ENCODE measurements around the gene TPM2.
"Not testable (repeated sequence)": the region's sequence is repeated elsewhere in the genome, so short reads cannot be mapped to it uniquely, and the experiment has no call there.

The TPM2 gene

GRCh38 chr9:35652829-35653209, 36.9 kb downstream of the TPM2 start:
- TF ChIP-seq PAX5 (IDR thresholded peaks at IDR 0.05; ENCODE audit: insufficient read depth, low read length, severe bottlenecking) (no peak), SPI1 (IDR thresholded peaks at IDR 0.05; ENCODE audit: low read depth, low read length) (no peak), POLR2A (IDR thresholded peaks at IDR 0.05; ENCODE audit: low read depth, low read length) (no peak), POLR2AphosphoS5 (IDR thresholded peaks at IDR 0.05; ENCODE audit: low read depth, low read length) (no peak), POU2F2 (IDR thresholded peaks at IDR 0.05; ENCODE audit: low read depth, low read length) (no peak), TAF1 (IDR thresholded peaks at IDR 0.05; ENCODE audit: low read depth, low read length) (no peak)
- DNase-seq (ENCODE audit: insufficient read length, low spot score), result no peak
- FAIRE-seq, result no peak

GRCh38 chr9:35651956-35652828, 37.5 kb downstream of the TPM2 start:
- TF ChIP-seq POU2F2 (IDR thresholded peaks at IDR 0.05; ENCODE audit: low read depth, low read length), result no peak
- no peak for TF ChIP-seq SPI1 (IDR thresholded peaks at IDR 0.05; ENCODE audit: low read depth, low read length)
- no peak for TF ChIP-seq POLR2AphosphoS5 (IDR thresholded peaks at IDR 0.05; ENCODE audit: low read depth, low read length)
- TF ChIP-seq POLR2A (IDR thresholded peaks at IDR 0.05; ENCODE audit: low read depth, low read length), result no peak
- no peak for DNase-seq (ENCODE audit: insufficient read length, low spot score)
- FAIRE-seq, result no peak

- FAIRE-seq (peak; percentile 74), DNase-seq (ENCODE audit: insufficient read length, low spot score) (no peak)
- TF ChIP-seq SPI1 (IDR thresholded peaks at IDR 0.05; ENCODE audit: low read depth, low read length) (no peak), POU2F2 (IDR thresholded peaks at IDR 0.05; ENCODE audit: low read depth, low read length) (no peak), POLR2AphosphoS5 (IDR thresholded peaks at IDR 0.05; ENCODE audit: low read depth, low read length) (no peak), PAX5 (IDR thresholded peaks at IDR 0.05; ENCODE audit: insufficient read depth, low read length, severe bottlenecking) (no peak), TAF1 (IDR thresholded peaks at IDR 0.05; ENCODE audit: low read depth, low read length) (no peak), POLR2A (IDR thresholded peaks at IDR 0.05; ENCODE audit: low read depth, low read length) (no peak; the same call in 1 of the 2 replicates)
Measured at GRCh38 chr9:35650341-35651158, 39.2 kb downstream of the TPM2 start, which contains the start of gene SIT1. Gene SIT1 (minus strand): TSS chr9:35650931. CDS start chr9:35650853, 78 bp downstream.

GRCh38 chr9:35649431-35650340, 40.0 kb downstream of the TPM2 start:
- FAIRE-seq, result peak; percentile 20
- no peak for DNase-seq (ENCODE audit: insufficient read length, low spot score)
- TF ChIP-seq POU2F2 (IDR thresholded peaks at IDR 0.05; ENCODE audit: low read depth, low read length), result 0 out of 2 replicates have a peak, but pooled peaks have one; percentile 28
- TF ChIP-seq POLR2A (IDR thresholded peaks at IDR 0.05; ENCODE audit: low read depth, low read length), result peak; percentile 52
- peak; percentile 48; the same call in 1 of the 2 replicates for TF ChIP-seq TAF1 (IDR thresholded peaks at IDR 0.05; ENCODE audit: low read depth, low read length)
- no peak for TF ChIP-seq PAX5 (IDR thresholded peaks at IDR 0.05; ENCODE audit: insufficient read depth, low read length, severe bottlenecking)
- TF ChIP-seq POLR2AphosphoS5 (IDR thresholded peaks at IDR 0.05; ENCODE audit: low read depth, low read length), result peak; percentile 41; the same call in 1 of the 2 replicates
- TF ChIP-seq SPI1 (IDR thresholded peaks at IDR 0.05; ENCODE audit: low read depth, low read length), result peak; percentile 88

- peak; percentile 85 for DNase-seq (ENCODE audit: insufficient read length, low spot score)
- FAIRE-seq, result peak; percentile 97
- TF ChIP-seq POLR2AphosphoS5 (IDR thresholded peaks at IDR 0.05; ENCODE audit: low read depth, low read length) (peak; percentile 52; the same call in 1 of the 2 replicates), POLR2A (IDR thresholded peaks at IDR 0.05; ENCODE audit: low read depth, low read length) (0 out of 2 replicates have a peak, but pooled peaks have one; percentile 37), POU2F2 (IDR thresholded peaks at IDR 0.05; ENCODE audit: low read depth, low read length) (peak; percentile 68; the same call in 1 of the 2 replicates), PAX5 (IDR thresholded peaks at IDR 0.05; ENCODE audit: insufficient read depth, low read length, severe bottlenecking) (no peak)
Measured at GRCh38 chr9:35646533-35647265, 43.0 kb downstream of the TPM2 start.

GRCh38 chr9:35646153-35646532, 43.6 kb downstream of the TPM2 start:
- no peak for DNase-seq (ENCODE audit: insufficient read length, low spot score)
- TF ChIP-seq POLR2A (IDR thresholded peaks at IDR 0.05; ENCODE audit: low read depth, low read length) (no peak), POLR2AphosphoS5 (IDR thresholded peaks at IDR 0.05; ENCODE audit: low read depth, low read length) (no peak), POU2F2 (IDR thresholded peaks at IDR 0.05; ENCODE audit: low read depth, low read length) (no peak), PAX5 (IDR thresholded peaks at IDR 0.05; ENCODE audit: insufficient read depth, low read length, severe bottlenecking) (no peak), TAF1 (IDR thresholded peaks at IDR 0.05; ENCODE audit: low read depth, low read length) (no peak), SPI1 (IDR thresholded peaks at IDR 0.05; ENCODE audit: low read depth, low read length) (no peak)
- FAIRE-seq, result peak; percentile 5

GRCh38 chr9:35645736-35646135, 44.0 kb downstream of the TPM2 start:
- FAIRE-seq; DNase-seq (ENCODE audit: insufficient read length, low spot score): not testable (repeated sequence)

GRCh38 chr9:35643046-35643445, 46.7 kb downstream of the TPM2 start:
- no peak for FAIRE-seq
- TF ChIP-seq PAX5 (IDR thresholded peaks at IDR 0.05; ENCODE audit: insufficient read depth, low read length, severe bottlenecking), result no peak
- no peak for TF ChIP-seq POLR2AphosphoS5 (IDR thresholded peaks at IDR 0.05; ENCODE audit: low read depth, low read length)
- TF ChIP-seq POLR2A (IDR thresholded peaks at IDR 0.05; ENCODE audit: low read depth, low read length), result no peak
- TF ChIP-seq SPI1 (IDR thresholded peaks at IDR 0.05; ENCODE audit: low read depth, low read length), result no peak
- no peak for TF ChIP-seq POU2F2 (IDR thresholded peaks at IDR 0.05; ENCODE audit: low read depth, low read length)
- no peak for TF ChIP-seq TAF1 (IDR thresholded peaks at IDR 0.05; ENCODE audit: low read depth, low read length)
- DNase-seq (ENCODE audit: insufficient read length, low spot score), result no peak

GRCh38 chr9:35641478-35641877, 48.2 kb downstream of the TPM2 start:
- DNase-seq (ENCODE audit: insufficient read length, low spot score); FAIRE-seq: not testable (repeated sequence)

GRCh38 chr9:35640431-35640830, 49.3 kb downstream of the TPM2 start:
- not testable (repeated sequence) for FAIRE-seq; DNase-seq (ENCODE audit: insufficient read length, low spot score)
